GM15510 (cell line): ENCODE measurements around the gene IL1RAPL2.

Experiments
- POLR2A ChIP-seq: IDR thresholded peaks from 3 replicates; pipeline ENCODE4 v1.6.1; 2011; ENCODE audit warnings: borderline replicate concordance; ENCODE audit not compliant: insufficient read length; ENCODE audit errors: extremely low read depth

The IL1RAPL2 gene

DNA sequence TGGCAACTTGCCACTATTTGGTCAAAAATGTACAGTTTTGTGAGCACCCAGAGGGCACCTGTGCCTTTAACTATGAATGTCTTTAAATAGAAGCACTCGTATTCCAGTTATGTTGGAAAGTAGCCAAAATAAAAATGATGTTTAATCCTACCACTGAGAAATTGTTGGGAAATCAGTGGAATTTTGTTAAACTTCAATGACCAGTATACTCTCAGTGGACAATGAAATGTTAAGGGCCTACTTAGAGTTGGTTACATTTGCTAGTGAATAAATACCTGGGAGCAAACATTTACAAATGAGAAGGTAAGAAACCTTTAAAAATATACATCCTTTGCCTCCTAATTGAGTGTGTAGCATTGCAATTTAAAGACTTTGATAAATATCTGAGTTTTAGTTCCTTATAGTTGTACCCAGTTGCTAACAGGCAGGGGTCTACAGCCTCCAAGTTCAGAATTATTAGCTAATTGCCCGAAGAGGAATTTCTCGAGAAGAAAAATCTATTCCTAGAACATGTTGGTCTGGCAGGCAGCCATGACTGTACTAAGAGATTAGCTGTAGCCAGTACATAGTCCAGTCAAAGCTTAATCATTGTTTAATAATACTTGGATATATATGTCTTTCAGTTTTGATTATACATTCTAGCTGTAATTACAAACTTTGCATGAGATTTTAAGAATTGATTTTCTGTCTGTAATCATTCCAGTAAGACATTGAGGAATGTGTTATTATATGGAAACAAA is 93.2 kb downstream of the IL1RAPL2 start:
- no peak for TF ChIP-seq POLR2A

DNA sequence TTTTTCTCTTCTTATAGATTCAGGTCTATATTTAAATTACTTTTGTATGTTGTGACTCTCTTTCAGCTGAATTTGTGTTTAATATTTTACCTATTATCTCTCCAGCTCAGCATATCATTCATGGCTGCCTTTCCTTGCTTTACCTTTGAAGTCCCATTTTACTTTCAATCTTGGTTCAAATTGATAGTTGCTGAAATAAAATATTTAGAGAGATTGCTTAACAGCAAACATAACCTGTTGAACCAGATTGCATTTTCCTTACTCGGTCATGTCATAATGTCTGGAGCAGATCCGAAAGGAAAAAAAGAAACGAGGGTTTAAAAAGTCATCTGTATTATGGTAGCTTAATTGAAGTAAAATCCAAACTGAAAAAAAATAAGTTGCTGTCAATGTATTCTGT is 94.1 kb downstream of the IL1RAPL2 start:
- TF ChIP-seq POLR2A, result no peak

DNA sequence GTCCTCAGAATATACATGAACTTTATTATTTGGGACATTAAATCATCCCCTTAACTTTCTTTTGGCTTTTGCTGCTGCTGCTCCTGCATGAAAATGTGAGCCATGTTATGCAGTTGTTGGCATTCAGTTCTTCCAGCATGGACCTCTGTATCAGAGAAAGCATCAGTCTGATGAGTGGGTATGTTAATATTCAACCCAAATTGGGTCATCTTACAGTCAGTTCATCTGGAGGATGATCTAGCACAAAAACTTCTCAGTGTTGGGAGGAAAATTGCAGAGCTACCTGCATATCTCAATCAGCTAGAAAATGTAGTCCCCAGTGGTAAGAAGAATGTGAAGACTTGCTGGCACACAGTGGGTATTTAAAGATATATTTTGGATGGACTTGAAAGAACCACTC is 96.7 kb downstream of the IL1RAPL2 start:
- no peak for TF ChIP-seq POLR2A

- no peak for TF ChIP-seq POLR2A
These were observed 99.7 kb downstream of the IL1RAPL2 start for GRCh38 chrX:104665691-104666090.

DNA sequence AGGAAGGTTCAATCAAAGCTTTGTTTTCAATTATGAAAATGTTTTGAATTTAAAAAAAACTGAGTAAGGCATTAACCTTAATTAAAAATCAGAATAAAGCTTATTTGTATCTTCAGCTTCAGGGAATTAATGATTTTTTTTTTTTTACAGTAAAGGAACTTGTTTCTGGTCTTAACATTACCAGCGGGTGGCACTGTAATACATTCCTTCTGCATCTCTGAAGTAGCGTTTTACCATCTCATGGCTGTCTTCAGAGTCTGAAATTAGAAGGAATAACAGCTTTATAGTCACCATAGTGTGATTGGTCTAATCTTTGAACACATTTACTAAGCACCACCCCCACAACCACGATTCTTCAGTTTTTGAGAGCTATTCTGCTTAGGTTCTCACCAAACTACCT is 102.6 kb downstream of the IL1RAPL2 start:
- no peak for TF ChIP-seq POLR2A

- no peak for TF ChIP-seq POLR2A
These were observed 103.1 kb downstream of the IL1RAPL2 start for GRCh38 chrX:104669063-104669462.

- no peak for TF ChIP-seq POLR2A
These were observed 104.1 kb downstream of the IL1RAPL2 start for GRCh38 chrX:104670051-104670450.

- no peak for TF ChIP-seq POLR2A
These were observed 113.2 kb downstream of the IL1RAPL2 start for GRCh38 chrX:104679175-104679574.

DNA sequence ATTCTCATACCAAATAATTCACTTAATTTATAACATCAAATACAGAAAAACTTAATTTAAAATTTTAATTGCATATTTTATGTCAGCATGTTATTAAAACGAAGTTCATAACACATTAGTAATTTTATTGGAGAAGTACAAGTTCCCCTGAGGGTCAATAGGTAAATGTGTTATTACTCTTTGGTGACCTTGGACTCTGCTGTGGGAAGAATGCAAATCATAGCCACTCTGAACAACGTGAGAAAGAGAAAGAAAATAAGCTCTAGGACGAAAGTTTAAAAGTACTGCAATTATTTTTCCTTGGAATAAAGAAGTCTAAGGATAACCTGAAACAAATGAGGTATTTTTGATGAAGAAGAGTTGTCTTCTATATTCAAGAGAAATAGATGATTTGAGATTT is 115.2 kb downstream of the IL1RAPL2 start:
- TF ChIP-seq POLR2A, result no peak

DNA sequence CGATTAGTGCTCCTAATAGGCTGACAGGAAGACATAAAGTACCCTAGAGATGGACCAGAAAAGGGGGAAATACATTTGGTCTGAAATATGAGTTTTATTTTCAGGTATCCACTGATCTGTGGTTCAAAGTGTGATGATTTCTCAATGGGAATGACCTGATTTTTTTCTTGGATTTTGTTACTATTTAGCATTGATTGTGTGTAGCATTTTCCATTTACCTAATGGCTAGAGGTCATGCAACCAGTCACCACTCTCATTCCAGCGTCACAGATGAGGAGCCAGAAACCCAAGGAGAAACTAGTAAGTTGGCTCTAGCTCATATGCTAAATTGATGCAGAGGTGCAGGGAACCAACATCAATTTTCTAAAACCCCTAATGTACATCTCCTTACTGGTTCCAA is 118.1 kb downstream of the IL1RAPL2 start:
- no peak for TF ChIP-seq POLR2A

DNA sequence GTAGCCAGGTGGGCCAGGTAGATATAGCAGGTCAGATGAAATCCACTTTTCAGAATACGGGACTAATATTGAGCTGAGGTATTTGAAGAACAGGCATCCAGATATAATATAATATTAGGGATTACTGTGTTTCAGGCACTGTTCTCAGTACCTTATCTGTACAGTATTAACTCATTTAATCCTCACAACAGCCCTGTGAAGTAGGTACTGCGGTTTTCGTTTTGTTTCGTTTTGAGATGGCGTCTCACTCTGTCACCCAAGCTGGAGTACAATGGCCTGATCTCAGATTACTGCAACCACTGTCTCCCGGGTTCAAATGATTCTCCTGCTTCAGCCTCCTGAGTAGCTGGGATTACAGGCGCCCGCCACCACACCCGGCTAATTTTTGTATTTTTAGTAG is 129.6 kb downstream of the IL1RAPL2 start:
- no peak for TF ChIP-seq POLR2A

GRCh38 chrX:104696667-104697066 is 130.7 kb downstream of the IL1RAPL2 start:
- no peak for TF ChIP-seq POLR2A

- no peak for TF ChIP-seq POLR2A
These were observed 131.3 kb downstream of the IL1RAPL2 start for GRCh38 chrX:104697294-104697693.

GRCh38 chrX:104707042-104707441 is 141.0 kb downstream of the IL1RAPL2 start:
- no peak for TF ChIP-seq POLR2A

DNA sequence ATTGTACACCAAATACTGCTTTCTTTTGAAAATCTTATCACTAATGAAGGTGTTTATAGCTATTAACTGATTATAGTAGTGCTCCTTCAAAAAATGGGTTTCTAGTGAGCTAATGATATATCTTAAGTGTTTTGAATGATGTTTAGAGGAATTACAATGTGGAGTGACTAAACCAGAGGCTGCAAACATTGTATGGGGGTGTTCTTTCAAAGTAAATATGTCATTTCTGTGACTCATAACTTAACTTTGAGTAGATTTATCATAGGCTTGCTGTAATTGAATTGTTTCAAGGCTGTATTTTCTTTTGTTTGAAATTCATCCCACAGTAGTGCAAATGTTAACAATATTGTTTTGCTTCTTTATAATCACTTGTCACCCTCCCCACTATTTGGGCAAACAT is 141.6 kb downstream of the IL1RAPL2 start:
- TF ChIP-seq POLR2A, result no peak

DNA sequence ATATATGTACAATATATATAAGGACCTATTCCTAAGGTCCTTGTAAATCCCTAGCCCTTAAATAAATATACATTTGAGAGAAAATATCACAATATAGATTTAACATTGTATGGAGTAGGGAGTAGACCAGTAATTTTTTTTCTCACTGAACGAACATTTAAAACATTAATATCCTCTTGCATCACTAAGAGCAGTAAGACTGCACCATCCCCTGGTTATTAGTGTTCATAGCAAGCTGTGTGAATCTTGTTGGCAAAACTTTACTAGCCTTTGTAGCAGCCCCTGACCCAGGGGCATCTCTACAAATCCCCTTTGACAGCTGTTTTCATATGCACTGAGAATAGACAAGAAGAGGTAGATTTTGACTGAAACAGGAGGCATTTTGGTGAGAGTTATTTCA is 146.5 kb downstream of the IL1RAPL2 start:
- no peak for TF ChIP-seq POLR2A

DNA sequence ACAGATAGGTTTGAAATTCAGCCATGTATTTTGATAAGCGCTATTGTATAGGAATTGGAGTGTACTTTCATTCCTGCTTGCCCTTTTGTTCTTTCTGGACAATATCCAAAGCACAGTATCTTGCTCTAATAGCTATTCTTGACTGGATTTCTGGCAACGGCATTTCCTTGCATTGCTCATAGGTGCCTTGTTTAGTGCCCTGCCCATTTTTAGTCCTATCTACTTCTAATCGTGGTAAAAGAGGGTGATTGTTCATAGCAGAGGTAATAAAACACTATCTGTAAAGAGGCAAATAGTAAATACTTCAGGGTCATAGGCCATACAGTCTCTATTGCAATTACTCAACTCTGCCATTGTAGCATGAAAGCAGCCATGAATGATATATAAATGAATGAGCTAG is 155.9 kb downstream of the IL1RAPL2 start:
- TF ChIP-seq POLR2A, result no peak
